Activated T-helper 1 cell treated with Interleukin-2 at 50 U/mL for 16 hours (primary cell): ENCODE data around the gene HSD17B13.
"Not testable (repeated sequence)": the region's sequence is repeated elsewhere in the genome, so short reads cannot be mapped to it uniquely, and the experiment has no call there.

Experiments used
- DNase-seq: peaks from one replicate; pipeline ENCODE4 v3.0.0-alpha.2; 2020; ENCODE audit warnings: low read depth

The HSD17B13 gene, protein sequence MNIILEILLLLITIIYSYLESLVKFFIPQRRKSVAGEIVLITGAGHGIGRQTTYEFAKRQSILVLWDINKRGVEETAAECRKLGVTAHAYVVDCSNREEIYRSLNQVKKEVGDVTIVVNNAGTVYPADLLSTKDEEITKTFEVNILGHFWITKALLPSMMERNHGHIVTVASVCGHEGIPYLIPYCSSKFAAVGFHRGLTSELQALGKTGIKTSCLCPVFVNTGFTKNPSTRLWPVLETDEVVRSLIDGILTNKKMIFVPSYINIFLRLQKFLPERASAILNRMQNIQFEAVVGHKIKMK

DNA sequence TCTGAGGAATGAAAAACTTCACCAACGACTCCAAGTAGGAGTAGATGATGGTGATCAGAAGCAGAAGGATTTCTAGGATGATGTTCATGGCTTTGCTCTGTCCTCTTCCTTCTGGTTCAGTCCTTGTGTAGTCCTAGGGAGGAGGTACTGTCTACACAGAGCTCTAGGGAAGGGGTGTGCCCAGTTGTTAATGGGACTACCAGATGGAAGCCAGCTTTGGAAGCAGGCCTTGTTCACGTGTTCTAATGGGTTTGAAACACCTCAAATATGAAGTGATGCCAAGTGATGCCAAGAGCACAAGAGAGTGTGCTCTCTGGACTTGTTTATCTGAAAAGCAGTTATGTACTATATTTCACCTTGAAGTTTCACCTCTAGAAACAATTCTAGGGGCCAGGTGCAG is at the start of gene HSD17B13:
Gene HSD17B13 (minus strand): TSS at position 129 of the 400 bp plus-strand sequence. CDS start 41 bp downstream, at position 88.
- DNase-seq, result no peak

DNA sequence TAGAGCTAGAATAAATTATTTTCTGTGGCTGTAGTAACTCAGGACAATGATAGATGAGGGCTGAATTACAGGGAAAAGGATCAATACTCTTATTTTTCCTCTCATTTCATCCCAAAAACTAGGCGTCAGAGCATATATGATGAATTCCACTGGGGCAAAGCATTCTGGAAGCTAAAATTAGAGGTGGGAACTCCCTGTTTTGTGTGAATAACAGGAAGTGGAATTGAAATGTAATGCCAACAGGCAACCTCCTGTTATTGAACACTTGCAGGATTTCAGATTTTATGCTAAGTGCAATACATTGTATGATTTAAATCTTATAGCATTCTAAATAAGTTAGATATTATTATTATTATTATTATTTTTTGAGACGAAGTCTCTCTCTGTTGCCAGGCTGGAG is 47.4 kb upstream of the HSD17B13 start:
- no peak for DNase-seq

DNA sequence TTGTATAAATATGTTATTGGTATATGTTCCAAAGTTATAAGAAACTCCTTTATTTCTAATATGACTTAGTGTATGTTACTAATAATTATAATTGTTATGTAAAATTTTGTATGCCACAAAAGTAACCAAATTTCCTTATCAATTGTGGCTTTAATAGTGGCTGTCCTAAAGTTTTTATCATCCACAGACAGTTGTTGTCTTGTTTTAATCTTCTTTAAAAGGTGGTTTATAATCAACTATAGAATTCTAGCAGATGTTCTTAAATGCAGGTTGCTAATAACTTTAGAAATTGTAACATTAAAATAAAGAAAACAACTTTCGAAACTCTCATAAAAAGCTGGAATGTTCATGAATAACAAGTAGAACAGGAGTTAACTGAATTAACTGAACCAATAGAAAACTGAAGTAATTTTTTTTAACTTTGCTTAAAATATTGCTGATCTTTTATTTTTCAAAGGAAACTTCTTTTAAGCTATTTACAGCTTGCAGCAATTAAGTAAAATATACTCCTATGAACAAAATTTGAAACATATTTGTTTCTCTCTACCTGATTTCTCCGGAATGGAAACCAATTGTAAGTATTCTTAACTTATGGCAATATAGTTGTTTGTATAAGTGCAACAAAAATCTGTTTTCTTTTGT is 44.0 kb upstream of the HSD17B13 start:
- DNase-seq, result no peak

DNA sequence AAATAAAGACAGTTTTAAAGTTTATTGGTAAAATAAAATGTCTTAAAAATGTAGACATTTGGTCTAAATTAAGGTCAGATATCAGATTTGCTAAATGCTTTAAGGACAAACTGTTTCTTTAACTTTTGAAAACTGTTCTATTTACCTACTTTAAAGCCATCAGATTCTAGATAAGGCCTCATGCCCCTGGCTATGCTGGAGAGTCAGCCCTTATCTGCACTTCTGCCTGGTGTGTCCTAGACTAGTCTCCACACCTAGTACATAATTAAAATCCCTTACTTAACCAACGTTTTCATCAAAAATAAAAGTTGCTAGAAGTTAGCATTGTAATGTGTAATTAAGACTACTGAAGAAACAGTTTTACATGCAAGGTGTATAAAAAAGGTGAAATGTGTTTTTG is 42.7 kb upstream of the HSD17B13 start:
- no peak for DNase-seq

DNA sequence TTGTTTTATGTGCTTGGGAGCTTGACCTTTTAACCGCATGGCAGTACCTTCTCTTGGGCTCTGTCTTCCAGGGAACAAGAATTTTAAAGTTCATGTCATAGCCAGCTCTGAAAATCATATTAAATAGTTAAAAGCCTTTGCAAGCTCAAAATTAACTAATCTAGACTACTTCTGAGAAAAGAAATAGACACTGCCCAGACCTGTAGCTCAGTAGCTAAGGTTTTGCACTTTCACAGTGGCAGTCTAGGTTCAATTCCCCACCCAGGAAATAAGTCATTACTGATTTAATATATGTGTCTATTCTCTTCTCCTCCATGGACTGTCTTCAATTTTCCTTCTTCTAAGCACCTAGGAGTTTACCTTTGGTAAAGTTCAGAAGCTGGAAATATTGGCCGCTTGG is 40.9 kb upstream of the HSD17B13 start:
- no peak for DNase-seq

DNA sequence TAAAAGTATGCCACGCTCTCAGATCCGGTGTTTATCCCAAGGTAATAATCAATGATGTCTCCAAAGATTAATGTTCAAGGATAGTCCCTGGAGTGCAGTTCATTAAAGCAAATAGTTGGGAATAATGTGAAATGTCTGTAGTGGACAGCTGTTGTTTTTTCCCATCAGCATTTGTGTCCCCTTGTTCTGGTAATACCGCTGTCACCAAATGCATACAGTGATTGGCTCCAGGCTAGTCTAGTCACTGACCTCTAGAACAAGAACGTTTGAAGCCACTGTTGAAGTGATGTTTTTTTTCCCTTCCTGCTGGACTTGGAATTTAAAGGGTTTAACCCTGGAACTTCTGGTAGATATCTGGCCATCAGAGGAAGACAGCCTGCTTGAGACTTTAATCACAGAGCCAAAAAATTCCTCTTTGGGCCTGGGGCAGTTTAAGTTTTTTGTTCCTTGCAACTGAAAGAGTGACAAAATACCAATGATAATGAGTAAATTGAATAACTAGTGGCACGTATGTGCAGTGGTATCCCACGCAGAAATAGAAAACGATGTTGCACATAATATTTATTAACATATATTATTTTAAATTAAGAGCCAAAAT is 37.8 kb upstream of the HSD17B13 start:
- no peak for DNase-seq

DNA sequence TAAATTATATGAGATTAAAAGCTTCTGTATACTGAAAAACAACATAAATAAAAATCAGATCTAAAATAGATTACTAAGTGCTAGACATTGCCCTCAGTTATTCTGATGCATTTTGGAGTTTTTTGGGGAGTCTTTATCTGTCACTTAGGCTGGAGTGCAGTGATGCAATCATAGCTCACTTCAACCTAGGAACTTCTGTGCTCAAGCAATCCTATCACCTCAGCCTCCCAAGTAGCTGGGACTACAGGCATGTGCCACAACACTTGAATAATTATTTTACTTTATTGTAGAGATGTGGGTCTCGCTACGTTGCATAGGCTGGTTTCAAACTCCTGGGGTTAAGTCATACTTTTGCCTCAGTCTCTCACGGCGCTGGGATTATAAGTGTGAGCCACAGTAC is 36.6 kb upstream of the HSD17B13 start:
- no peak for DNase-seq

DNA sequence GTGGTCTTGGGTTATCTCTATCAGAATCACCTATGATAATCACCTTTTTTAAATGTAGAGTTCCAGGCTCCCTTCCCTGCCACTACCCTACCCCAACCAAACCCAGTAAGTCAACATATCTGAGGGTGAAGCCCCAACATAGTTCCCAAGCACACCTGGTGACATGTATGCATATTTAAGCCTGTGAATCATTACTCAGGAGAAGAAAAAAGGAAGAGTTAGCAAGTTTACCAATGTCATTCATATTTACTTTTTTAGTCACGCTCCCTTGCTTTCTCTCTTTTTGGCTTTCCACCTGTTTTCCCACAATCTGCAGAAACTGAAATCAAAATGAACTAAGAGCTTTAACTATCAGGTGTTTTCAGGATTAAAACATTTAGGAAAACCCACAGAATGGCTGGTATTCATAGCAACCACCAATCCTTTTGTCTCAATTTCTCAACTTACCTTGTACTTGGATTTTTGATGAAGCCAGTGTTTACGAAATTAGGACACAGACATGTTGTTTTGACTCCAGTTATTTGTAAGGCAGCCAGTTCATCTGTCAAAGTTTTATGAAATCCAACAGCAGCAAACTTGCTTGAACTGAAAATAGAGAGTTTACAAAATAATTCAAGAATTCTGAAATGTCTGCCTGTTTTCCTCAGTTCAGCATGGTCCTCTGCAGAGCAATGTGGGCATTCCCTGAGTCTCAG is 34.3 kb upstream of the HSD17B13 start:
- DNase-seq, result no peak

DNA sequence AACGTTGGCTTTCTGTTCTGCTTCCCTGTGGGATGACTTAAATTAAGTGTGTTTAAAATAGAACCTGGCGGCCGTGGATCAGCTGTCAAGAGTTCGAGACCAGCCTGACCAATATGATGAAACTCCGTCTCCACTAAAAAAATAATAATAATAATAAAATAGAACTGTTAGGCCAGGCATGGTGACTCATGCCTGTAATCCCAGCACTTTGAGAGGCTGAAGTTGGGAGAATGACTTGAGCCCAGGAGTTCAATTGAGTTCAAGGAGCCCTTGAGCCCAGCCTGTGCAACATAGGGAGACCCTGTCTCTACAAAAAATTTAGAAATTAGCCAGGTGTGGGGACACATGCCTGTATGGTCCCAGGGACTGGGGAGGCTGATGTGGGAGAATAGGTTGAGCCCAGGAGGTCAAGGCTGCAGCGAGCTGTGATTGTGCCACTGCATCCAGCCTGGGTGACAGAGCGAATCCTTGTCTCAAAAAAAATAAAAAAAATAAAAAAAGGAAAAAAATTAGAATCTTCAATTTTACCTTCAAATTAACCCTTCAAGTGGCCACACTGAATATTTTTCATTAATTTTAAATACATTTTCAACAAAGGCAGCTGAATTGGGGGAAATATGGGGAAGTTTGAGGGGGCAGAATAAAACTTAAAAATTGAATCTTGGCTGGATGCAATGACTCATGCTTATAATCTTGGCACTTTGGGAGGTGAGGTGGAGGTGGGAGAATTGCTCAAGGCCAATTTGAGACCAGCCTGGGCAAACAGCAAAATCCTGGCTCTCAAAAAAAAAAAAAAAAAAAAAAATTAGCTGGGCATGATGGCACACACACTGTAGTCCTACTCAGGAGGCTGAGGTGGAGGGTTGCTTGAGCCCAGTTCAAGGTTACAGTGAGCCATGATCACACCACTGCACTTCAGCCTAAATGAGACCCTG is 31.8 kb upstream of the HSD17B13 start:
- DNase-seq, result no peak

DNA sequence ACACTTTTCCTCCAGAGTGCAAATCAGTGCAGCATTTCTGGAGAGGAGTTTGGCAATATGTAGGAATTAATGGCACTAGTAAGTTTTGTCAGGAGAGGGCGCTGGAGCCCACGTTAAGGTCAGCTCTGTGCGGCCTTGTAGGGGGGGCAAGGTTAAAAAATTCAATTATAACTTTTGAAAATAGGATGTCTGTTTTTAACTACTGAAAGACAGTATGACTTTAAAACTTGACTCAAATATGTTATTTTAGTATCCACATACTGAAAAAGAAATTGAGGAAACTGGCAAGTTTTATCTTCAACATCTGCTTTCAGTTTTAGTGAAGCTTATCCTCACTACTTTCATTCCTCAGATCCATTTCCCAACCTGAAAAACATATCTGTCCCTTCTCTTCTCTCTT is 30.9 kb upstream of the HSD17B13 start:
- DNase-seq, result peak; percentile 13

DNA sequence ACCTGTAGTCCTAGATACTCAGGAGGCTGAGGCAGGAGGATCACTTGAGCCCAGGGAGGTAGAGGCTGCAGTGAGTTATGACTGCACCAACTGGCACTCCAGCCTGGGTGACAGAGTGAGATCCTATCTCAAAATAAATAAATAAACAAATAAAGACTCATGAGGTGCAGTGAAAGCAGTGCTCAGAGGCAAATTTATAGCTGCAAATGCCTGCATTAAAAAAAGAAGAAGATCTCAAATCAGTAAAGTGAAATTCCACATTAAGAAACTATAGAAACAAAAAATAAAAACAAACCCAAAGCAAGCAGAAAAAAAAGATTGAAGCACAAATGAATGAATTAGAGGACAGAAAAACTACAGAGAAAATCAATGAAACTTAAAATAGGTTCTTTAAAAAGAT is 22.5 kb upstream of the HSD17B13 start:
- DNase-seq, result no peak

DNA sequence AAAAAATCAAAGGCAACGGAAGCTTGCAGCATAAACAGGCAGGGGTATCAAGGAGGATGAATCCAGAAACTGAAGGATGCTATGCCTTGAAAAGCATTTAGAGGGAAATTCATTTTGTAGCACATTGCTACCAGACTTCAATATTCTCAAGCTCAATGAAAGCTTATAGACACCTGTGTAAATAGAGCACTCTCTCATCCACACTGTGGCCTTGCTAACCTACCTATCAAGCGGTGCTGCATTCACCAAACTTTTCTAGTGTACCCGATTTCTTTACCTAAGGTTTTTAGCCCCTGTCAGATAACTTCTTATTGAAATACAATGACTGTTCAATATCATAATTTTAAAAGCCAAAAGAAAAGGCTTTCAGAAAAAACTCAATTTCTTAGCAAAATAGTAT is 20.2 kb upstream of the HSD17B13 start:
- no peak for DNase-seq

DNA sequence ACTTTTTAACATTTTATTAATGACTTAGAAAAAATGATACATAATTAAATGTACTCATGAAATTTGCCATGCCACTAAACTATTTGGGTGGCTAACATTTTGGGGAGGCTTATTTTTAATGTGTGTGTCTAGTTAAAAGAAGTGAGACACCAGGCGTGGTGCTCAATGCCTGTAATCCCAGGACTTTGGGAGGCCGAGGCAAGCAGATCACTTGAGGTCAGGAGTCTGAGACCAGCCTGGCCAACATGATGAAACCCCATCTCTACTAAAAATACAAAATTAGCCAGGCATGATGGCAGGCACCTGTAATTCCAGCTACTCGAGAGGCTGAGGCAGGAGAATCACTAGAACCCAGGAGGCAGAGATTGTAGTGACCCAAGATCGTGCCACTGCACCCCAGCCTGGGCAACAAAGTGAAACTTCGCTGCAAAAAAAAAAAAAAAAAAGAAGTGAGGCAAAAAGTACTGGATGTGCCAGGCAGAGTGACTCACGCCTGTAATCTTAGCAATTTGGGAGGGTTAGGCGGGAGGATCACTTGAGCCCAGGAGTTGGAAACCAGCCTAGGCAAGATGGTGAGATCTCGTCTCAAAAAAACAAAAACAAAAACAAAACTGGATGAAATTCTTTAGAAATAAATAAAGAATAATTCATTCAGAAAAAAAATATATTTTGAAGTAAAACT is 19.4 kb upstream of the HSD17B13 start:
- DNase-seq, result not testable (repeated sequence)

DNA sequence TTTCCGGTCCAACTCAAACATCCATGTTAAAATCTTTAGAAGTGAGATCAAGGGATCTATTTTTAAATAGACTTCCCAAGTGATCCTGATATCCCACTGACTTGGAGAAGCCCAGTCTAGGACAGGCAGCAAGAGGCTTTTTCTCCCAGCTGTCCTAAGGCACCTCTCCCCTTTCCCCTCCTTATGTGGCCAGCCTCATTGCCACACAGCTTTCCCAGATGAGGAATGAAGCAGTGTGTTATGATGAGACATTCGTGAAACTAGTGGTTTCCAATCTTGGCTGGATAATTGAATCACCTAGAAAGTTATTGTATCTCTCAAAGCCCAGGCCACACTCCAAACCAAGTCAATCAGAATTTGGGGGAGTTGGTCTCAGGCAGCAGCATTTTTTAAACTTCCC is 16.8 kb upstream of the HSD17B13 start:
- DNase-seq, result no peak

DNA sequence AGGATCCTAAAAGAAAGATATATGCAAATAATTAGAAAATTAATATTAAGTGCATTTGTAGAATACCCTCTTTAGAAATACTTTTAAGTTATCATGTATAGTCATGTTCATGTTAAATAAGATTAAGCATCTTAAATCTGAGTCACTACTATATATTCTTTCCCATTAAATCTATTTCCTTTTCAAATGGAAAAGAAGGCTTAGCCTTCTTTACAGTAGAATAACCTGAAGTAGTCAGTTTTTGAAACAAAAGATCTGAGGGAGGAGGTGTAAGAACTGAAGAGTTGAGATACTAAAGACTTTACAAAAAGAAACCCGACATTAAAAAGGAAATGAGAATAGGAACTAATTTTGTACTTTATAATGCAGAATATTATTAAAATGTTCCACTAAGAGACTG is 14.7 kb upstream of the HSD17B13 start:
- DNase-seq, result no peak

DNA sequence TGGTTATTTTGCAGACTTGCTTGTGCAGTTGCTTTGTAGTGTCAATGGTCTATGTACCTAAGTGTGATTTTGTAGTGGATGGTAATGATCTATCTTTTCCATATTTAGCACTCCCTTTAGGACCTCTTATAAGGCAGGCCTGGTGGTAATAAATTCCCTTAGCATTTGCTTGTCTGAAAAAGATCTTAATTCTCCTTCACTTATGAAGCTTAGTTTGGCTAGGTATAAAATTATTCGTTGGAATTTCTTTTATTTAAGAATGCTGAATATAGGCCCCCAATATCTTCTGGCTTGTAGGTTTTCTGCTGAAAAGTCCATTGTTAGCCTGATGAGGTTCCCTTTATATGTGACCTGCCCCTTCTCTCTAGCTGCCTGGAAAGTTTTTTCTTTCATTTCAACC is 10.6 kb upstream of the HSD17B13 start:
- DNase-seq, result no peak

DNA sequence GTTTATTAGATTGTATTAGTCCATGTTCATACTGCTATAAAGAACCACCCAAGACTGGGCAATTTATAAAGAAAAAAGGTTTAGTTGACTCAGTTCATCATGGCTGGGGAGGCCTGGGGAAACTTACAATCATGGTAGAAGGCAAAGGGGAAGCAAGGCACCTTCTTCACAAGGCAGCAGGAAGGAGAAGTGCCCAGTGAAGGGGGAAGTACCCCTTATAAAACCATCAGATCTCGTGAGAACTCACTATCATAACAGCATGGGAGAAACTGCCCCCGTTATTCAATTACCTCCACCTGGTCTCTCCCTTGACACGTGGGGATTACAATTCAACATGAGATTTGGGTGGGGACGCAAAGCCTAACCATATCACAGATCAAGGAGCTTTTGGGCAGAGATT is 8.1 kb upstream of the HSD17B13 start:
- DNase-seq, result no peak

DNA sequence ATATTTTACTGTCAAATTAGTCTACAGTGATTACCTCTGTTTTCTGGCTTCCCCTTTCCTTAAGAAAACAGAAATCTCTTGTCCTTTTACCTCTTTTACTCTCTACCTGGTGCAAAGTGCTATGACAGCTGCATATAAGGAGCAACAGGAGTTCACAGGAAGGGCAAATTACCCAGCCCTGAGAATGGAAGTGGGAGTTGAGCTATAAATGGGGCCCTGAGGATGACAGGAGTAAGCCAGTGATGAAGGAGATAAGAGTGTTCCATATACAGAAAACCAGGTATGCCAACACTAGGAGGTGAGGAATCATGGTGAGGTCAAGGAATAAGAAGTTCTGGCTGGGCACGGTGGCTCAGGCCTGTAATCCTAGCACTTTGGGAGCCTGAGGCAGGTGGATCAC is 4.5 kb upstream of the HSD17B13 start:
- no peak for DNase-seq

DNA sequence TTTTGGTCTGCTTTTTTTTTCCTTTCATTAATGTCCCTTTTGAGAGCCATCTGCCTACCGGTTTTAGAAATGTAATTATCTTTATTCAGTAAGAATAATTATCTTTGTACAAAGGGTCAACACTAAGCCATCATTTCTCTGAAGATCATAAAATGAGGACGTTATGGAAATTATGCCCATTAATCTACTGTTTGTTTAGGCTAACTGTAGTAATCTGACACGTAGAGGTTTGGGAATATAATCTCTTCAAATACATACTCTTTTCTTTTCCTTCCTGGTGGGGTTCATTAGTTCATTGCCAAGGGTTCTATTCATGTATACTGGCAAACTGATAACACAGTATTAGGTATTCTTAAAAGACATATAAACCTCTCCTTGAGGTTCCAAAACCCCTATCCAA is 3.8 kb upstream of the HSD17B13 start:
- DNase-seq, result no peak

DNA sequence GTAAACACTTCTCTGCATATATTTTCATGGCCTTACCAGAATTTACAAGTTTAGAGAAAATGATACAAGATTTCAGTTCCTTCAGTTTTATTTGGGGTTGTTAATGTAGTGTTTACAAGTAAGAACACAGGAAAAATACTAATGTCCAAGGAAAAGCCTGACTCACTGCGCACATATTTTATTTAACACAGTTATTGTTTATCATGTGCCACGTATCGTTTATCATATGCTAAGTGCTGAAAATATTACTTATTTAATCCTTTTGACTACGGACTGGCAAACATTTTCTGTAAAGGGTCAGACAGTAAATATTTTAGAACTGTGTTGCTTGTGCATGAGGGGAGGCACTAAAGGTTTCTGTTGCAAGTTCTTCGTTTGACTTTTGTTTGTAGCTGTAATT is 794 bp downstream of the HSD17B13 start:
- DNase-seq, result no peak

DNA sequence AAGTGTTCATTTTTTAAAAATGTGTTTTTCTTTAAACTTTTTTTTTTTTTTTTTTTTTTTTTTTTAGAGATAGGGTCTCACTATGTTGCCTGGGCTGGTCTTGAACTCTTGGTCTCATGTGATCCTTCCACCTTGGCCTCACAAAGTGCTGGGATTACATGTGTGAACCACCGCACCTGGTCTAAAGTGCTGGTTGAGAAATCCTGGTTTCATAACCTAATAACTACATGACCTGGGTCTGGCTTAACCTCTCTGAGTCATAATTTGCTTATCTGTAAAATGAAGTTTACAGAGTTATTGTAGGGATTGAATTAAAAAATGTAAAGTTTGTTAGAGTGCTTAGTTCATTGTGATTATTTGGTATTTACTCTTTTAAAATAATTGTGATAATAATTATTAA is 5.2 kb downstream of the HSD17B13 start:
- no peak for DNase-seq
